HG03520 (cell line): ENCODE measurements around the gene PDE4B.
"Not testable (repeated sequence)": the region's sequence is repeated elsewhere in the genome, so short reads cannot be mapped to it uniquely, and the experiment has no call there.

Source experiments
- ATAC-seq: cut with Tn5 transposase; IDR thresholded peaks from one replicate; pipeline ENCODE4 v1.9.1; 2021; ENCODE audit warnings: mild to moderate bottlenecking, moderate library complexity; ENCODE audit not compliant: unreplicated experiment

The PDE4B gene

GRCh38 chr1:66112744-66113400, 320.2 kb downstream of the PDE4B start:
- ATAC-seq, result no peak

- no peak for ATAC-seq
Observed at GRCh38 chr1:66119148-66119547, 326.5 kb downstream of the PDE4B start.

GRCh38 chr1:66124670-66125069, 332.0 kb downstream of the PDE4B start:
- no peak for ATAC-seq

GRCh38 chr1:66128641-66129040, 335.9 kb downstream of the PDE4B start:
- ATAC-seq, result not testable (repeated sequence)

GRCh38 chr1:66132324-66132723, 339.6 kb downstream of the PDE4B start:
- no peak for ATAC-seq

- no peak for ATAC-seq
Observed at GRCh38 chr1:66134004-66134403, 341.3 kb downstream of the PDE4B start.

- ATAC-seq, result no peak
Observed at GRCh38 chr1:66135161-66135560, 342.5 kb downstream of the PDE4B start.

GRCh38 chr1:66136423-66136822, 343.7 kb downstream of the PDE4B start:
- ATAC-seq, result not testable (repeated sequence)

GRCh38 chr1:66137235-66137634, 344.5 kb downstream of the PDE4B start:
- no peak for ATAC-seq

- no peak for ATAC-seq
Observed at GRCh38 chr1:66138613-66139012, 345.9 kb downstream of the PDE4B start.

GRCh38 chr1:66140072-66140471, 347.4 kb downstream of the PDE4B start:
- no peak for ATAC-seq

- no peak for ATAC-seq
Observed at GRCh38 chr1:66143651-66144050, 351.0 kb downstream of the PDE4B start.

- ATAC-seq, result no peak
Observed at GRCh38 chr1:66147226-66147835, 354.6 kb downstream of the PDE4B start.

GRCh38 chr1:66152034-66152433, 359.3 kb downstream of the PDE4B start:
- ATAC-seq, result no peak

GRCh38 chr1:66154394-66154793, 361.7 kb downstream of the PDE4B start:
- no peak for ATAC-seq

- ATAC-seq, result no peak
Observed at GRCh38 chr1:66156144-66156543, 363.4 kb downstream of the PDE4B start.

GRCh38 chr1:66159800-66160199, 367.1 kb downstream of the PDE4B start:
- no peak for ATAC-seq

GRCh38 chr1:66160719-66161118, 368.0 kb downstream of the PDE4B start:
- ATAC-seq, result no peak

GRCh38 chr1:66166753-66167152, 374.1 kb downstream of the PDE4B start:
- ATAC-seq, result no peak

GRCh38 chr1:66167267-66167666, 374.6 kb downstream of the PDE4B start:
- ATAC-seq, result no peak

- no peak for ATAC-seq
Observed at GRCh38 chr1:66168467-66168887, 375.8 kb downstream of the PDE4B start.

- no peak for ATAC-seq
Observed at GRCh38 chr1:66168948-66169671, 376.4 kb downstream of the PDE4B start.
